ENCODE results near the gene KCNIP4. TPM values are rescaled to one million over a fixed set of nuclear protein-coding genes. Genes with fewer than 3 reads are reported as not detected.

Gene KCNIP4
- total and polyA plus RNA-seq, 2 donors (not counting 3 experiments of a cell fraction or from before 2014, with no cell fraction given) = not detected

- ChIA-PET CTCF (no interaction called here), POLR2A (no interaction called here)
- Histone ChIP-seq H3K4me1 (ENCODE audit: control insufficient read depth, extremely low read depth, insufficient read depth, low read length) (no peaks in the 10 kb centered on the region), H3K27ac (ENCODE audit: insufficient read depth, low read depth, low read length) (no peak overlapping the region), H3K9me1 (replicated peaks; ENCODE audit: control insufficient read depth, extremely low read depth, insufficient read depth, low read length) (no peaks in the 10 kb centered on the region), H3K4me2 (ENCODE audit: insufficient read depth, low read length) (no peak overlapping the region), H3K79me2 (ENCODE audit: control insufficient read depth, insufficient read depth, low read length) (no peaks in the 10 kb centered on the region), H3K9me3 (replicated peaks; ENCODE audit: control insufficient read depth, insufficient read depth, low read length) (no peaks in the 10 kb centered on the region), H3K27me3 (ENCODE audit: control insufficient read depth in 2 of 2, insufficient read depth in 2 of 2, low read length in 2 of 2) (no peaks in the 10 kb centered on the region), H3K36me3 (ENCODE audit: control insufficient read depth in 2 of 2, extremely low read depth in 1 of 2, insufficient read depth in 2 of 2, low read length in 2 of 2) (no peaks in the 10 kb centered on the region), H3K9ac (replicated peaks; ENCODE audit: extremely low read depth, insufficient read depth, low read length) (no peak overlapping the region), H3K4me3 (replicated peaks in 1 of 3; ENCODE audit: insufficient read depth in 1 of 3, low read depth in 1 of 3, low read length in 3 of 3) (no peak overlapping the region), H2AFZ (ENCODE audit: low read depth, low read length) (no peak overlapping the region), H4K20me1 (replicated peaks; ENCODE audit: control insufficient read depth, extremely low read depth, insufficient read depth, low read length) (no peaks in the 10 kb centered on the region)
- TF ChIP-seq POLR2A (IDR thresholded peaks at IDR 0.05; ENCODE audit: low read depth, low read length) (no peak), EZH2 (IDR thresholded peaks at IDR 0.05; ENCODE audit: borderline replicate concordance, low read depth, low read length, severe bottlenecking) (no peak), MYC (IDR thresholded peaks at IDR 0.05; ENCODE audit: low read depth, low read length) (no peak), JUN (IDR thresholded peaks at IDR 0.05; ENCODE audit: borderline replicate concordance, insufficient read depth, insufficient read length, low read depth) (no peak)
- FAIRE-seq = no peak
- dilution Hi-C loops (cut with MboI; ENCODE audit: extremely low pct_ligation_motif_present, low sequenced_read_pairs) = no loop called here
- no TSS peak for BruUV-seq (replicated peaks)
- intact Hi-C loops (cut with micrococcal nuclease) = no loop called here
- no peak for DNase-seq (ENCODE audit: low read depth, low spot score)
These were observed 37.7 kb upstream of the KCNIP4 start for GRCh38 chr4:21986307-21986706.

GRCh38 chr4:21982087-21982486 is 33.5 kb upstream of the KCNIP4 start:
- Histone ChIP-seq H3K9me3 (replicated peaks; ENCODE audit: control insufficient read depth, insufficient read depth, low read length) (no peaks in the 10 kb centered on the region), H2AFZ (ENCODE audit: low read depth, low read length) (no peak overlapping the region), H3K9me1 (replicated peaks; ENCODE audit: control insufficient read depth, extremely low read depth, insufficient read depth, low read length) (no peaks in the 10 kb centered on the region), H3K27me3 (ENCODE audit: control insufficient read depth in 2 of 2, insufficient read depth in 2 of 2, low read length in 2 of 2) (no peaks in the 10 kb centered on the region), H3K9ac (replicated peaks; ENCODE audit: extremely low read depth, insufficient read depth, low read length) (no peak overlapping the region), H3K79me2 (ENCODE audit: control insufficient read depth, insufficient read depth, low read length) (no peaks in the 10 kb centered on the region), H3K4me1 (ENCODE audit: control insufficient read depth, extremely low read depth, insufficient read depth, low read length) (no peaks in the 10 kb centered on the region), H3K4me2 (ENCODE audit: insufficient read depth, low read length) (no peak overlapping the region), H3K4me3 (replicated peaks in 1 of 3; ENCODE audit: insufficient read depth in 1 of 3, low read depth in 1 of 3, low read length in 3 of 3) (no peak overlapping the region), H4K20me1 (replicated peaks; ENCODE audit: control insufficient read depth, extremely low read depth, insufficient read depth, low read length) (no peaks in the 10 kb centered on the region), H3K27ac (ENCODE audit: insufficient read depth, low read depth, low read length) (no peak overlapping the region), H3K36me3 (ENCODE audit: control insufficient read depth in 2 of 2, extremely low read depth in 1 of 2, insufficient read depth in 2 of 2, low read length in 2 of 2) (no peaks in the 10 kb centered on the region)
- dilution Hi-C loops (cut with MboI; ENCODE audit: extremely low pct_ligation_motif_present, low sequenced_read_pairs) = no loop called here
- intact Hi-C loops (cut with micrococcal nuclease) = no loop called here
- no peak for TF ChIP-seq JUN (IDR thresholded peaks at IDR 0.05; ENCODE audit: borderline replicate concordance, insufficient read depth, insufficient read length, low read depth)
- no peak for TF ChIP-seq MAX (IDR thresholded peaks at IDR 0.05; ENCODE audit: insufficient read depth, insufficient read length)
- no peak for TF ChIP-seq CTCF (IDR thresholded peaks at IDR 0.05; ENCODE audit: extremely low read depth in 1 of 2, insufficient read depth in 1 of 2, low read depth in 1 of 2, low read length in 2 of 2)
- no peak for TF ChIP-seq FOS (IDR thresholded peaks at IDR 0.05; ENCODE audit: borderline replicate concordance, insufficient read depth, low read length)
- no peak for TF ChIP-seq POLR2AphosphoS5 (IDR thresholded peaks at IDR 0.05; ENCODE audit: insufficient read depth, low read depth, low read length)
- no peak for TF ChIP-seq POLR2A (IDR thresholded peaks at IDR 0.05; ENCODE audit: low read depth, low read length)
- no peak for TF ChIP-seq EZH2 (IDR thresholded peaks at IDR 0.05; ENCODE audit: borderline replicate concordance, low read depth, low read length, severe bottlenecking)
- TF ChIP-seq GATA2 (IDR thresholded peaks at IDR 0.05; ENCODE audit: insufficient read depth, insufficient read length, low read depth, low read length) = no peak
- TF ChIP-seq MYC (IDR thresholded peaks at IDR 0.05; ENCODE audit: low read depth, low read length) = no peak
- ChIA-PET POLR2A (no interaction called here), CTCF (no interaction called here)
- no peak for FAIRE-seq
- no peak for DNase-seq (ENCODE audit: low read depth, low spot score)
- BruUV-seq (replicated peaks) = no TSS peak

All from endothelial cell of umbilical vein (primary cell).